ENCODE results near the gene TNIP2.

TNIP2 gene

GRCh38 chr4:2714918-2715317 lies 41.2 kb downstream of the TNIP2 start:
- DNase-seq, result no peak

GRCh38 chr4:2714061-2714770 lies 41.9 kb downstream of the TNIP2 start:
- DNase-seq, result peak; percentile 19 to 74 (median 64)

GRCh38 chr4:2713337-2713736 lies 42.8 kb downstream of the TNIP2 start:
- DNase-seq, result no peak

- no peak for DNase-seq
These were observed 43.8 kb downstream of the TNIP2 start for GRCh38 chr4:2712261-2712842.

- DNase-seq, result no peak
These were observed 53.4 kb downstream of the TNIP2 start for GRCh38 chr4:2702770-2703169.

- peak in 1 of 3 experiments; percentile 16 for DNase-seq
These were observed 53.8 kb downstream of the TNIP2 start for GRCh38 chr4:2702361-2702760.

- no peak for DNase-seq
These were observed 56.1 kb downstream of the TNIP2 start for GRCh38 chr4:2700031-2700430.

GRCh38 chr4:2699534-2699933 lies 56.6 kb downstream of the TNIP2 start:
- no peak for DNase-seq

- no peak for DNase-seq
These were observed 57.1 kb downstream of the TNIP2 start for GRCh38 chr4:2698951-2699505.

- DNase-seq, result no peak
These were observed 57.6 kb downstream of the TNIP2 start for GRCh38 chr4:2698504-2698903.

- no peak for DNase-seq
These were observed 58.1 kb downstream of the TNIP2 start for GRCh38 chr4:2697995-2698414.

GRCh38 chr4:2696423-2696822 lies 59.7 kb downstream of the TNIP2 start:
- peak in 1 of 3 experiments; percentile 17 for DNase-seq

- no peak for DNase-seq
These were observed 60.6 kb downstream of the TNIP2 start for GRCh38 chr4:2695346-2696060.

- DNase-seq, result no peak
These were observed 61.4 kb downstream of the TNIP2 start for GRCh38 chr4:2694691-2695090.

- DNase-seq, result no peak
These were observed 64.1 kb downstream of the TNIP2 start for GRCh38 chr4:2691952-2692435.

Data from NCI-H1417 (cell line).